Activated CD8-positive, alpha-beta memory T cell treated with anti-CD3 and anti-CD28 coated beads, Interleukin-2, amount 50 U/mL, for 4 hours (primary cell): ENCODE results near the gene NPDC1.
"Not testable (repeated sequence)": the region's sequence is repeated elsewhere in the genome, so short reads cannot be mapped to it uniquely, and the experiment has no call there.

ENCODE experiments used
- DNase-seq: peaks from one replicate; pipeline ENCODE4 v3.0.0-alpha.2; 2020

NPDC1 gene

GRCh38 chr9:137009217-137009616 is 36.8 kb downstream of the NPDC1 start:
- no peak for DNase-seq

GRCh38 chr9:137008312-137008711 is 37.7 kb downstream of the NPDC1 start:
- no peak for DNase-seq

GRCh38 chr9:137007816-137008270 is 38.1 kb downstream of the NPDC1 start:
- DNase-seq, result no peak

GRCh38 chr9:137007108-137007815 is 38.7 kb downstream of the NPDC1 start:
- no peak for DNase-seq

- no peak for DNase-seq
Measured at GRCh38 chr9:137006116-137007003, 39.6 kb downstream of the NPDC1 start.

- not testable (repeated sequence) for DNase-seq
Measured at GRCh38 chr9:137004285-137004684, 41.7 kb downstream of the NPDC1 start.

- no peak for DNase-seq
Measured at GRCh38 chr9:137002646-137003041, 43.3 kb downstream of the NPDC1 start.

GRCh38 chr9:137001857-137002645 is 43.9 kb downstream of the NPDC1 start:
- DNase-seq, result no peak

GRCh38 chr9:137000177-137000930 is 45.6 kb downstream of the NPDC1 start:
- no peak for DNase-seq

GRCh38 chr9:136997830-136998234 is 48.1 kb downstream of the NPDC1 start:
- no peak for DNase-seq

- no peak for DNase-seq
Measured at GRCh38 chr9:136997371-136997770, 48.6 kb downstream of the NPDC1 start.

- DNase-seq, result peak; percentile 63
Measured at GRCh38 chr9:136996361-136997292, 49.4 kb downstream of the NPDC1 start, which contains the start of gene CLIC3. TSS of gene CLIC3 (minus strand) at chr9:136996568. CDS start at chr9:136996543, 25 bp downstream.

GRCh38 chr9:136995772-136996311 is 50.1 kb downstream of the NPDC1 start:
- DNase-seq, result no peak

- DNase-seq, result no peak
Measured at GRCh38 chr9:136995362-136995761, 50.6 kb downstream of the NPDC1 start.

- no peak for DNase-seq
Measured at GRCh38 chr9:136994888-136995230, 51.1 kb downstream of the NPDC1 start.

- DNase-seq, result no peak
Measured at GRCh38 chr9:136994180-136994887, 51.6 kb downstream of the NPDC1 start.

- DNase-seq, result no peak
Measured at GRCh38 chr9:136992819-136993369, 53.1 kb downstream of the NPDC1 start.

- peak; percentile 94 for DNase-seq
Measured at GRCh38 chr9:136991993-136992818, 53.8 kb downstream of the NPDC1 start, which contains the start of gene PAXX. TSS of gene PAXX (plus strand) at chr9:136992422. CDS start at chr9:136992444, 22 bp downstream.
